ENCODE data around the gene BRICD5.

Gene BRICD5

DNA sequence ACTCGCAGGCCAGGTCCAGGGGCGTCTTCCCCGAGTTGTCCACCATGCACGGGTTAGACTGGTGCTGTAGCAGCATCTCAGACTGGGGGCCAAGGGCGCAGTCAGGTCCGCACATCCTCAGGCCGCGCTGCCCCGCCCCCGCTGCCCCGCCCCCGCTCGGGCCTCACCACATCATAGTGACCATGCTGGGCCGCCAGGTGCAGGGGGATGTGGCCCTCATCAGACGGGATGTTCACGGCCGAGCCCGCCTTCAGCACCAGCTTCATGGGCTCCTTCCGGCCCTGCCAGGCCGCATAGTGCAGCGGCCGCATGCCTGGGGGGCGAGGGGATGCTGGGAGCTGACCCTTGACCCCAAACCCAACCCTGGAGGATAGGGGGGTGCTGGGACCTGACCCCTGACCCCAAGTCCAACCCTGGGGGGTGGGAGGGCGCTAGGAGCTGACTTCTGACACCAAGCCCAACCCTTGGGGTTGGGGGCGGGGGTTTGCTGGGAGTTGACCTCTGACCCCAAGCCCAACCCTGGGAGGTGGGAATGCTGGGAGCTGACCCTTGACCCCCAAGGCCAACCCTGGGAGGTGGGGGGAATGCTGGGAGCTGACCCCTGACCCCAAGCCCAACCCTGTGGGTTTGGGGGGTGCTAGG lies 21.3 kb downstream of the BRICD5 start:
- H3K4me1 Mint-ChIP-seq (ENCODE audit: low read depth) = no peaks in the 10 kb centered on the region
- H3K27me3 Mint-ChIP-seq = no peaks in the 10 kb centered on the region
- no peak overlapping the region for H3K4me3 Mint-ChIP-seq
- H3K9me3 Mint-ChIP-seq (ENCODE audit: low read depth) = no peaks in the 10 kb centered on the region
- H3K27ac Mint-ChIP-seq = no peak overlapping the region
- H3K36me3 Mint-ChIP-seq = no peaks in the 10 kb centered on the region

DNA sequence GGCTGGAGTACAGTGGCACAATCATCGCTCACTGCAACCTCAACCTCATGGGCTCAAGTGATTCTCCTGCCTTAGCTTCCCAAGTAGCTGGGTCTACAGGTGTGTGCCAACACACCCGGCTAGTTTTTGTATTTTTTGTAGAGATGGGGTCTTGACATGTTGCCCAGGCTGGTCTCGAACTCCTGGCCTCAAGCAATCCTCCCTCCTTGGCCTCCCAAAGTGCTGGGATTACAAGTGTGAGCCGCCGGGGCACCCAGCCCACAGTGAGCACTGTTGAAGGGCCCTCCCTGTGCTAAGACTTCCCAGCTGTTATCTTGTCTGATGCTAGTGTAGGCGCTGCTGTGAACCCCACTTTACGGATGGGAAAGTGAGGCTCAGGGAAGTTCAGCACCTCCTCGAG lies 22.3 kb downstream of the BRICD5 start:
- Mint-ChIP-seq H3K27me3 (no peaks in the 10 kb centered on the region), H3K4me1 (ENCODE audit: low read depth) (no peaks in the 10 kb centered on the region), H3K36me3 (no peaks in the 10 kb centered on the region), H3K9me3 (ENCODE audit: low read depth) (no peaks in the 10 kb centered on the region), H3K4me3 (no peak overlapping the region), H3K27ac (no peak overlapping the region)

DNA sequence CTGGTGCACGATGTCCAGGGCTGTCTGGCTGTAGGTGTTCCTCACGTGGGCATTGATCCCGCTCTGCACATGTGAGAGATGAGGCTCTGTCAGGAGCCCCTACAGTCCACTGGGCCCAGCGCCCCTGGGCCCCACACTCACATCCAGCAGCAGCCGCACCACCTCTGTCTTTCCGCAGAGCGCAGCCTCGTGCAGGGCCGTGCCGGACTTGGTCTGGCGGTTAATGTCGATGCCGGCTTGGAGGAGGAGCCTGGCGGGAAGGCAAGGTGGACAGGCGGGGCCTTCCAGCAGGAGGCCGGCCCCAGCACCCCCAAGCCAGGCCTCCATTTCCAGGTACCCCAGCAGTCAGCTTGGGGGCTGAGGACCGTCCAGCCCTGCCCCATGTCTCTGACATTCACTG lies 23.5 kb downstream of the BRICD5 start:
- H3K4me1 Mint-ChIP-seq (ENCODE audit: low read depth) = no peaks in the 10 kb centered on the region
- no peak overlapping the region for H3K4me3 Mint-ChIP-seq
- no peaks in the 10 kb centered on the region for H3K36me3 Mint-ChIP-seq
- no peak overlapping the region for H3K27ac Mint-ChIP-seq
- H3K9me3 Mint-ChIP-seq (ENCODE audit: low read depth) = no peaks in the 10 kb centered on the region
- H3K27me3 Mint-ChIP-seq = no peaks in the 10 kb centered on the region

DNA sequence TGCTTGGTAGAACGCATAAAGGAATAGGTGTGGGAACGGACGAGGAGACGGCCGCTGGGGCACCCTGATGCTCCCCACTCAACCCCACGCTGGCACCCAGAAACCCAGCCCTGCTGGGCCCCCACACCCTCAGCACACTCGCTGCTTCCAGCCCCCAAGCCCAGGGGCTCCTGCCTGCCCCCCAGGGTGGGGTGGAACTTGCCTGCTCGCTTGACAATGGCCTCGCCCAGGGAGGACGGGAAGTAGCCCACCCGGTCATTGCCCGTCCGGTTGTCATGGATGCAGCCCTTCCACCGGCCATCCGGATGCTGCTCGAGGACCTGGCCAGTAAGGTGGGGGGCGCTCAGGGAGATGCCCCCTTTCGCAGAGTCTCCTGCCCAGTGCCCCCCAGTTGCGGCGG lies 24.2 kb downstream of the BRICD5 start:
- Mint-ChIP-seq H3K27me3 (no peaks in the 10 kb centered on the region), H3K36me3 (no peaks in the 10 kb centered on the region), H3K27ac (no peak overlapping the region), H3K4me1 (ENCODE audit: low read depth) (no peaks in the 10 kb centered on the region), H3K9me3 (ENCODE audit: low read depth) (no peaks in the 10 kb centered on the region), H3K4me3 (no peak overlapping the region)

DNA sequence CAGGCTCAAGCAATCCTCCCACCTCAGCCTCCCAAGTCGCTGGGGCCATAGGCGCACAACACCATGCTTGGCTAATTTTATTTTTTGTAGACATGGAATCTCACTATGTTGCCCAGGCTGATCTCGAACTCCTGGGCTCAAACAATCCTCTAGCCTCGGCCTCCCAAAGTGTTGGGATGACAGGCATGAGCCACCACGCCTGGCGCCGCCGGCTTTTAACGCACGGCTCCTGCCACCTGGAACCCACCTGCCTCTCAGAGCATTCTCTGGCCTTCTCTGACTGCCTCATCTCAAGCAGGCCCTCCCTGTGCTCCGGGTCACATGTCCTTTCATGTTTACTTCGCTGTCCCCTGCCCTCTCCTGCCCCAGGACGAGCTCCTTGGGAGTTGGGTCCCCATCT lies 24.6 kb downstream of the BRICD5 start:
- no peak overlapping the region for H3K27ac Mint-ChIP-seq
- no peaks in the 10 kb centered on the region for H3K36me3 Mint-ChIP-seq
- H3K4me1 Mint-ChIP-seq (ENCODE audit: low read depth) = no peaks in the 10 kb centered on the region
- H3K4me3 Mint-ChIP-seq = no peak overlapping the region
- H3K9me3 Mint-ChIP-seq (ENCODE audit: low read depth) = no peaks in the 10 kb centered on the region
- no peaks in the 10 kb centered on the region for H3K27me3 Mint-ChIP-seq

DNA sequence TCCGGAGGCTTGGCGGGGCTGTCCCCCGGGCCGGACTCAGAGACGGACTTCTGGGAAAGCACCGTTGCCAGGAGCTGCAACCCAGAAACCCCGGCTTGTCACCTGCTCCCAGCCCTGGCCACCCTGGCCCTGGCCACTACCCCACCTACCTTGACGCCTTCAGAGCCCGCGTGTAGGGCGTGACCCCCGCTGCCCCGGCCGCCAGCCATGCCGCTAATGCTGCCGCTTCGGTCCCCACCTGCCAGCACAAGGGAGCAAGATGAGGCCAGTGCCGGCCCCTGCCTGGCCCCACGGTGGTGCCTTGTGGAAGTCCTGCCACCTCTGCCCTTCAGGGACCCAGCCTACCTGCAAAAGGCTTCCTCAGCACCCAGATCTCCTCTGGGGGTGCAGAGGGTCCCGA lies 25.7 kb downstream of the BRICD5 start:
- no peaks in the 10 kb centered on the region for H3K27me3 Mint-ChIP-seq
- no peaks in the 10 kb centered on the region for H3K36me3 Mint-ChIP-seq
- no peak overlapping the region for H3K27ac Mint-ChIP-seq
- no peaks in the 10 kb centered on the region for H3K4me1 Mint-ChIP-seq (ENCODE audit: low read depth)
- H3K9me3 Mint-ChIP-seq (ENCODE audit: low read depth) = no peaks in the 10 kb centered on the region
- no peak overlapping the region for H3K4me3 Mint-ChIP-seq

DNA sequence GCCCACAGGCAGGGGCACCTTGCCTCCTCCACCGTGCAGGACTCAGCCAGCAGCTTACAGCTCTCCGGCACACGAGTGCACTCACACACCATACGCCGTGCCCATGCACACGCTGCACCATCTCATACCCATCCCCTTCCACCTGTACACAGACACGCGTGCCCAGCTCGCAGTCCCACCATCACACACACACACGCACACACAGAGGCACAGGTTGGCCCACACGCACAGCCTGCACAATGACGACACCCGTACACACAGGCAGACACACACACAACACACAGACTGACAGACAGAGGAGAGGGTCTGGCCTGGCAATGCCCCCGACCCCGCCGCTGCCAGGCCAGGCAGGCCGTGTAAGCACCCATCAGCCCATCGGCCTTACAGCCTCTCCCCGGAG lies 26.3 kb downstream of the BRICD5 start:
- Mint-ChIP-seq H3K4me1 (ENCODE audit: low read depth) (no peaks in the 10 kb centered on the region), H3K4me3 (no peak overlapping the region), H3K27ac (no peak overlapping the region), H3K27me3 (no peaks in the 10 kb centered on the region), H3K9me3 (ENCODE audit: low read depth) (no peaks in the 10 kb centered on the region), H3K36me3 (no peaks in the 10 kb centered on the region)

DNA sequence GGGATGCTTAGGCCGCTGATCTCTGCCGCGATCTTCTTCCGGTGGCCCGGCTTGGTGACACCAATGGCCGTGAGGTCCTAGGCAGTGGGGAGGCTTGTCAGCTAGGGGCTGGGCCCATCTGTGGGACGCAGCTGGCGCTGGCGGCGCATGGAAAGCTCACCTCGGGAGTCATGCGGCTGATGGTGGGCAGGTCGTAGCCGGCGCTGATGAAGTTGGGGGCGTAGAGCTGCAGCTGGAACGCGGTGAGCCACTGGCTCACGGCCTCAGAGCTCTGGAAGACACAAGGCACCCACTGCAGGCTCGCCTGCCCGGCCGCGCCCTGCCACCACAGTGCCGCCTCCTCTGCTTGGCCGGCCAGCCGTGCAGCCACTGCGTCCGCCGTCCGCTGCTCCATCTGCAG lies 27.0 kb downstream of the BRICD5 start:
- H3K4me1 Mint-ChIP-seq (ENCODE audit: low read depth) = no peaks in the 10 kb centered on the region
- H3K4me3 Mint-ChIP-seq = no peak overlapping the region
- H3K9me3 Mint-ChIP-seq (ENCODE audit: low read depth) = no peaks in the 10 kb centered on the region
- H3K27ac Mint-ChIP-seq = no peak overlapping the region
- H3K27me3 Mint-ChIP-seq = no peaks in the 10 kb centered on the region
- no peaks in the 10 kb centered on the region for H3K36me3 Mint-ChIP-seq

DNA sequence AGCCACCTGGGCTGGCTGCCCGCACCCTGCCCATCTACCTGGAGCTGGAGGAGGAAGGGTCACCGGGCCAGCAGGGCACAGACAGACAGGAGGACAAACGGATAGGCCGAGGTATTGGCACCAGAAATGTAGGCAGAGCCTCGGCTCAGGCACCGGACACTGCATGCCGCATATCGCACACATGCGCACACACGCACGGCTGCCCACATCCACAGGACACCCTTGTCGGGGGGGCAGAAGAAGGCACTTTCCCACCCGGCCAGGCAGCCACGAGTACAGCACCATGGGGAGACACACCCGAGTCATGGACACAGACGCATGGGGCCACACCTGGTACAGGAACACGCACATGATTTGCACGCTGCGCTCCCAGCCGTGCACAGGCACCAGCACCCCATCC lies 28.7 kb downstream of the BRICD5 start:
- no peaks in the 10 kb centered on the region for H3K27me3 Mint-ChIP-seq
- no peak overlapping the region for H3K27ac Mint-ChIP-seq
- no peaks in the 10 kb centered on the region for H3K36me3 Mint-ChIP-seq
- no peaks in the 10 kb centered on the region for H3K9me3 Mint-ChIP-seq (ENCODE audit: low read depth)
- H3K4me1 Mint-ChIP-seq (ENCODE audit: low read depth) = no peaks in the 10 kb centered on the region
- H3K4me3 Mint-ChIP-seq = no peak overlapping the region

DNA sequence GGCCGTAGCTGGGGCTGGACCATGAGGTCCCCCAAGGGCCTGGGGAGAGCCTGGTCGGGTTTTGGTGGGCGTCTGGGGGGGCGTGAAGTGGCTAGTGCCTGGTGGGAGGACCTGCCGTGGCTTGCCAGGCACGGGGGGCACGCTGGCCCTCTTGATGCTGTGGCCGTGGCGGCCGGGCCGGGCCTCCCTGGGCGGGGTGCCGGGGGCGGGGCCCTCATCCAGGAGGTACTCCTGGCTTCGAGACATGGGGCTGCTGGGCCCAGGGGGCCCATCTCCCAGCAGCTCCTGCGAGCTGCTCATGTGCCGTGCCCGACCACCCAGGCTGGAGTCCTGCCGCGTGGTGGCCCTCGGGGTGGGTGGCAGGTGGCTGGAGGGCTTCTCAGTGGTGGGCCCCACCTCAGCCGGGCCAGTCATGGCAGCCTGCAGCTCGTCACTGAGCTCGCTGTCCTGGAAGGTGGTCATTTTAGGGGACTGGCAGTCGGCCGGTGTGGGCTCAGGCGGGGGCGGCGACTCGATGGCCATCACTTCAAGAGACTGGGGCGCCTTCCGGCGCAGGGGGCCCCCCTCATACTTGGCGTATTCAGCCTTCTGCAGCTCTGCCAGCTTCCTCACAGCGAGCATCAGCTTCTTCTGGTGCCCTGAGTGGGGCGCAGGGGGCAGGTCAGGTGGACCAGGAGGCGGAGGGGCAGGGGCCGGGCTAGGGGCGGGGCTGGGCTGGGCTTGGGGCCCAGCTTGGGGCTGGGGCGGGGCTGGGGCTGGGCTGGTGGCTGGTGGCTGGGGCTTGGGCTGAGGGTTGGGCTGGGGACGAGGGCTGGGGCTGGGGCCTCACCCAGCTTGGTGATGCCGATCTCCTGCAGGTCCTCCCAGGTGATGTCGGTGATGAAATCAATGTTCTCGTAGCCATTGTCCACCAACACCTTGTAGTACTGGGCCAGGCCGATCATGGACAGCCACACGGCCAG lies 29.4 kb downstream of the BRICD5 start:
- H3K27ac Mint-ChIP-seq = no peak overlapping the region
- H3K4me1 Mint-ChIP-seq (ENCODE audit: low read depth) = no peaks in the 10 kb centered on the region
- H3K9me3 Mint-ChIP-seq (ENCODE audit: low read depth) = no peaks in the 10 kb centered on the region
- no peaks in the 10 kb centered on the region for H3K36me3 Mint-ChIP-seq
- H3K27me3 Mint-ChIP-seq = no peaks in the 10 kb centered on the region
- no peak overlapping the region for H3K4me3 Mint-ChIP-seq

DNA sequence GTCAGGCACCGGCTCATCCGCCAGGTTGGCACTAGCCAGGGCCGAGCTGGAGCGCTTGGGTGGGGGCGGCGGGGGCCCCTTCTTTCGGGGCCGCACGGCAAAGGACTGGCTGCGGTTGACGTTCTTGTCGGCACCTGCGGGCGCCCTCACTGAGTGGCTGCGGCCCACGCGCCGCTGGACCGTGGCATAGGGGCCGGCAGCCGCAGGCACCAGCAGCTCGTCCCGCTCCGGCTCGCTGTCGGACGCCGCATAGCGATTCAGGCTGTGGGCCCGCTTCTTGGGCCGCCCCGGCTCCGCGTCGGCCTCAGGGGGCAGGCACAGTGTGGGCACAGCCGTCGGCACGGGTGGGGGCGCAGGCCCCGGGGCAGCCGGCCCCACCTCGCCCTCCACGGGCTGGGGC lies 30.2 kb downstream of the BRICD5 start:
- Mint-ChIP-seq H3K4me1 (ENCODE audit: low read depth) (no peaks in the 10 kb centered on the region), H3K36me3 (no peaks in the 10 kb centered on the region), H3K27me3 (no peaks in the 10 kb centered on the region), H3K9me3 (ENCODE audit: low read depth) (no peaks in the 10 kb centered on the region), H3K27ac (no peak overlapping the region), H3K4me3 (no peak overlapping the region)

DNA sequence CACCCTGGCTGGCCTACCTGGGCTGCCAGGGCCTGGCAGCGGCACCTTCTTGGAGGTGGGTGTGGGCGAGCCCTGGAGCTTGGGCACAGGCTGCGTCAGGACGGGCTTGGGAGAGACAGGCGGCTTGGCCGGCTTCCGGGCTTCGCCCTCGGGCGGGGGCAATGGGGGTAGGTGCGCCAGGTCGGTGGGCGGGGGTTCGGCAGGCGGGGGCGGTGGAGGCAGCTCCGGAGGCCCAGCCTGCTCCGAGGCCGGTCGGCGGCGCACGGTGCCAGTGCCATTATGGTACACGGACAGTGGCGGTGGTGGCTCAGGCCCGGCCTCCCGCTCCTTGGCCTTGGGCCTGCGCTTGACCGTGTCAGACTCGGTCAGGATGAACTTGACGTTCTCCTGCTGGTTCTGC lies 31.1 kb downstream of the BRICD5 start:
- Mint-ChIP-seq H3K27me3 (no peaks in the 10 kb centered on the region), H3K9me3 (ENCODE audit: low read depth) (no peaks in the 10 kb centered on the region), H3K4me3 (no peak overlapping the region), H3K36me3 (no peaks in the 10 kb centered on the region), H3K4me1 (ENCODE audit: low read depth) (no peaks in the 10 kb centered on the region), H3K27ac (no peak overlapping the region)

DNA sequence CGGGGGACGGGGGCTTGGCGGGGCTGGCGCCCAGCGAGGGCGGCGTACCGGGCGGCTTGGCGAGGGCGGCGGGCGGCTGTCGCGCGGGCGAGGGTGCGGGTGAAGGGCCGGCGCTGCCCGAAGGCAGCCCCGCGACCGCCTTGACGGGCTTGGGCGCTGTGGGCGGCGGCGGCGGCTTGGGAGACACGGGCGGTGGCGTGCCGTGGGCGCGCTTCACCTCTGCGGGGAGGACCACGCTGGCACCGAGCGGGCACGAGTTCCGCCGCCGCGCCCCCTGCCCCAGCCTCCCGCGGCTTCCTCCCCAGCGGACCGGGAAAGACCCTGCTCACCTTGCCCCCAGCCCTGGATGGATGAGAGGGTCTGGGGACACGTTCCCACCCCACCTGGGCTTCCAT lies 31.6 kb downstream of the BRICD5 start:
- H3K4me3 Mint-ChIP-seq = no peak overlapping the region
- H3K36me3 Mint-ChIP-seq = no peaks in the 10 kb centered on the region
- H3K27me3 Mint-ChIP-seq = no peaks in the 10 kb centered on the region

DNA sequence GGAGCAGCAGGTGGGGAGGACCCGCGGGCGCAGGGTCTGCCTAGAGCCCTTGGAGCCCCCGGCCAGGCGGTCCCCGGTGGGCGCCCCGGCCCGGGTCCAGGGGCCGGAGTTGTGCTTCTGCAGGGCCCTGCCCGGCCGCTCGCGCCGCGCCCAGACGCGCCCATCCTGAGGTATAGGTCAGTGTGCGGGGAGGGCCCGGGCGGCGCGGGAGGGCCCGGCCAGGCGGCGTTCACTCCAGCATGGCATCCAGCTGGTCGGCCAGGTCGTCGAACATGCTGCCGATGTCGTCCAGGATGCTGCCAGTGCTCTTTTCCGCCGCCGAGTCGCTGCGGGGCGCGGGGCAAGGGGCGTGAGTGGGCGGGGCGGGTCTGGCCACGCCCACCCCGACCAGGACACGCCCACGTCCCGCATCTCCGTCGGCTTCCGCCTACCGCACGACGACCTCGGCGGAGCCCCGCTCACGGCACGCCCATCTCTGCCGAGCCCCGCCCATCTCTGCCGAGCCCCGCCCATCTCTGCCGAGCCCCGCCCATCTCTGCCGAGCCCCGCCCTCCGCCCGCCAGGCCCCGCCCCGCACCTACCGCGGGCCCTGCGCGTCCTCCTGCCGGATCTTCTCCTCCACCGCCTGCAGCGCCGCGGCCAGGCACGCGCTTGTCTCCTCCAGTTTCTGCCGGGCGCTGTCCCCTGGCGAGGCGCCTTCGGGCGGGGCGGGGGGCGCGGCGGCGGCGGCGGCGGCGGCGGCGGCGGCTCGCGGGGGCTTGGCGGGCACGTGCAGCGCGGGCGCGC lies 32.1 kb downstream of the BRICD5 start:
- Mint-ChIP-seq H3K36me3 (no peaks in the 10 kb centered on the region), H3K4me1 (ENCODE audit: low read depth) (no peaks in the 10 kb centered on the region)

More for the DNA sequence above, 31.6 kb downstream of the BRICD5 start:
- Mint-ChIP-seq H3K4me1 (ENCODE audit: low read depth) (no peaks in the 10 kb centered on the region), H3K9me3 (ENCODE audit: low read depth) (no peaks in the 10 kb centered on the region), H3K27ac (no peak overlapping the region)

DNA sequence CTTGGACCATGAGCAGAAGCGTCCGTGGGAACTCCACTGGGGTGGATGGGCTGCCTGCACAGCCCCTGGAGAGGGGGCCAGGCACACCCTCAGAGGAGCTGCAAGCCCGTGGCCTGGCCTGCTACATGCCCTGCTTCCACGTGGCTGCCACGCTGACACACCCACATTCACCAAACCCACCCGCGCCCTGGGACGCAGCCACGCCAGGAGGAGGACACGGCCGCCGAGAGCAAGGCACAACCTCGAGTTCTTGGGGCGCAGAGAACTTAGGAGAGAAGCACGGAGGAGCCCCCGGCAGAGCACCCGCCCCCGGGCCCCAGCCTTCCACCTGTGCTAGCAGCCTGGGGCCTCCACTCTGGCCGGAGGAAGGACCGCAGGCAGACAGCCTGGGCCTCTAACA lies 33.1 kb downstream of the BRICD5 start:
- Mint-ChIP-seq H3K9me3 (ENCODE audit: low read depth) (no peaks in the 10 kb centered on the region), H3K27me3 (no peaks in the 10 kb centered on the region), H3K4me1 (ENCODE audit: low read depth) (no peaks in the 10 kb centered on the region), H3K36me3 (no peaks in the 10 kb centered on the region), H3K4me3 (no peak overlapping the region), H3K27ac (no peak overlapping the region)

More for the DNA sequence above, 32.1 kb downstream of the BRICD5 start:
- Mint-ChIP-seq H3K9me3 (ENCODE audit: low read depth) (no peaks in the 10 kb centered on the region), H3K27me3 (no peaks in the 10 kb centered on the region), H3K27ac (no peak overlapping the region), H3K4me3 (no peak overlapping the region)

Data from activated naive CD8-positive, alpha-beta T cell (primary cell).